GM21528 (cell line): ENCODE data around the gene NEO1.

Experiments
- ATAC-seq: cut with Tn5 transposase; IDR thresholded peaks from one replicate; pipeline ENCODE4 v1.9.1; 2021; ENCODE audit warnings: mild to moderate bottlenecking, moderate library complexity; ENCODE audit not compliant: unreplicated experiment, low FRiP score

The NEO1 gene

GRCh38 chr15:73341886-73342600, 289.8 kb downstream of the NEO1 start:
- ATAC-seq = no peak

- ATAC-seq = no peak
Observed at GRCh38 chr15:73344056-73344455, 291.8 kb downstream of the NEO1 start.

DNA sequence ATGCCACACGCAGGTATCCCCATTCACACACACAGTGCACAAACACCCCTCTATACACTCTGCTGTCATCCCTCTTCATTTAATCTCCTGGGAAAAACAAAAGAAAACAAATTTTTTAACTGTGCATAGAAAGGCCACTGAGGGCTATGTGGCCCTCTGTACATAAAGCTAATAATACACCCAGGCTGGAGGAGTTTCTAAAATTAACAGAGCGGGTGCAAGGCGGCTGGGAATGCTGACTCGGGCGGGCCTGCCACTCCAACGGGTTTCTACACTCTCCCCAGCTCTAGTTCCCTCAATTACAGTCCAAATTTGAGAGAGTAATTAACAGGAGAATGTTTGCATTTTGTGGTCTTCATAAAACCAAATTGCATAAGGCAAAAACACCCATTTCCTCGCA, 293.4 kb downstream of the NEO1 start:
- no peak for ATAC-seq

DNA sequence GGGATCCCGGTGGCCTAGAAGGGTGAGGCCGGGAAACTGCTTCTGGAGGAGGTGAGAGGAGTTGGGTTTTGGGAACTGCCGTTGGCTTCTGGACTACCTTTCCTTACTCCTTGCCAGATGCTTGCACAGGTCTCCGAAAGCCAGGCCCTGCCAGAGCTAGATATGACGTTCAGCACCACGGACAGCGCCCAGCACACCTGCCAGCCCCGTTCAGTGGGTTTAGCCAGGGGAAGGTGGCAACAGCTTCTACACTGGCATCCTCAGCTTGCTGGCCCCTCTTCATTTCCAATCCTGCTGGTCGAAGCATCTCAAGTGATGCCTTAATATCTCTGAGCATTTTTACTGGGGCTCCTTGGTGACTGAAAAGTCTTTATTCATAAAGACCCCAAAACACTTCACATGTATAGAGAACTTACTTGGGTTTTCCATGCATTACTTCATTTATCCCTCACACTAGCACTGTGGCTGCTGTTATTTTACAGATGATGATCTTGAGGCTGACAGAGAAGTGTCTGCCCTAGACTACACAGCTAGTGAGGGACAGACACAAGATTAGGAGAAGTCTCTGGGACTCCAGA, 294.6 kb downstream of the NEO1 start:
- ATAC-seq = no peak

DNA sequence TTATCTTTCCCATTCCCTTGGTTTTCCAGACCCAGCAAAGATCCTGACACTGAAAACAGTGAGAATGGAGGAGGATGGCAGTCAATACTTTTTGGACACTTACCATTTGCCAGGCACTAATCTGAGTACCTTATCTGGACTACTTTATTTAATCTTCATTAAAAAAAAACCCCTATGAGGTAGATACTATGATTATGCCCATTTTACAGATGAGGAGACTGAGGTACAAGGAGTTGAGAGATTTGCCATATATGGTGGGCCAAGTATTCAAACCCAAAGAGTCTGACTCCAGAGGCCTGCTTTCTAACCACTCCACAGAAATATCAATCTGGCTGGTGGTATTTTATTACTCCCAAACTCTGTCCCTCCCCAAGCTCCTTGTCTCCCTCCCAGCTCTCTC, 296.9 kb downstream of the NEO1 start:
- no peak for ATAC-seq

GRCh38 chr15:73352082-73352481, 299.8 kb downstream of the NEO1 start:
- ATAC-seq = no peak

- ATAC-seq = no peak
Observed at GRCh38 chr15:73353734-73354133, 301.5 kb downstream of the NEO1 start.

DNA sequence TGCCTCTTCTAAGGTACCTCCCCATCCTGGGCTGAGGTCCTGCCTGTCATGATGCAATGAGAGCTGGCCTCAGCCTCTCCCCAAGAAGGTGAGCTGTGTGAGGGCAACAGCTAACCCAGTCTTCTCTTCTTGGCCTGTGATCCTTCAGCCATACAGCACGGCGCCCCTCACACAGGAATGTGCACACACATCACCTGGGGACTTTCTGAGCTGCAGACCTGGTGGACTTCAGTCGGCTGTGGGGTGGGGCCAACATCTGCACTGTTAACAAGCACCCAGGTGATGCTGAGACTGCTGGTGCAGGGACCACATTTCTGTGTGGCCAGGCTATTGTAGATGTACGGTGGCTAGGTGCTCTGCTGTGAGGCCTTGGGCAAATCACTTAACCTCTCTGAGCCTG, 302.0 kb downstream of the NEO1 start:
- no peak for ATAC-seq
